ENCODE measurements around the gene STOX2.
"Not testable (repeated sequence)": the region's sequence is repeated elsewhere in the genome, so short reads cannot be mapped to it uniquely, and the experiment has no call there.

The STOX2 gene

GRCh38 chr4:184028561-184029374 is 123.7 kb downstream of the STOX2 start:
- peaks cover 22% of the 10 kb centered on the region for H3K4me1 Mint-ChIP-seq
- peak overlapping the region; percentile 4 for H3K27ac Mint-ChIP-seq (ENCODE audit: low read depth)
- ATAC-seq (replicated peaks; ENCODE audit: extremely low read depth, poor library complexity, severe bottlenecking), result peak; percentile 41
- H3K4me3 Mint-ChIP-seq, result peak overlapping the region; percentile 77
- DNase-seq (ENCODE audit: low spot score in 2 of 2), result no peak
- H3K27me3 Mint-ChIP-seq, result peaks cover 27% of the 10 kb centered on the region
- no peaks in the 10 kb centered on the region for H3K9me3 Mint-ChIP-seq
- peaks cover 2% of the 10 kb centered on the region for H3K36me3 Mint-ChIP-seq (ENCODE audit: insufficient read depth)

- ATAC-seq (replicated peaks; ENCODE audit: extremely low read depth, poor library complexity, severe bottlenecking) (no peak), DNase-seq (ENCODE audit: low spot score in 2 of 2) (no peak)
- peaks cover 40% of the 10 kb centered on the region for H3K27me3 Mint-ChIP-seq
- no peak overlapping the region for H3K27ac Mint-ChIP-seq (ENCODE audit: low read depth)
- no peaks in the 10 kb centered on the region for H3K9me3 Mint-ChIP-seq
- H3K4me3 Mint-ChIP-seq, result no peak overlapping the region
- H3K4me1 Mint-ChIP-seq, result peaks cover 22% of the 10 kb centered on the region
- H3K36me3 Mint-ChIP-seq (ENCODE audit: insufficient read depth), result peaks cover 2% of the 10 kb centered on the region
Observed at GRCh38 chr4:184030036-184030435, 124.9 kb downstream of the STOX2 start.

GRCh38 chr4:184030764-184031163 is 125.7 kb downstream of the STOX2 start:
- Mint-ChIP-seq H3K9me3 (no peaks in the 10 kb centered on the region), H3K27ac (ENCODE audit: low read depth) (no peak overlapping the region), H3K4me1 (peaks cover 22% of the 10 kb centered on the region), H3K4me3 (no peak overlapping the region), H3K36me3 (ENCODE audit: insufficient read depth) (peaks cover 2% of the 10 kb centered on the region), H3K27me3 (peaks cover 47% of the 10 kb centered on the region)
- DNase-seq (ENCODE audit: low spot score in 2 of 2) (no peak), ATAC-seq (replicated peaks; ENCODE audit: extremely low read depth, poor library complexity, severe bottlenecking) (no peak)

GRCh38 chr4:184032091-184032490 is 127.0 kb downstream of the STOX2 start:
- Mint-ChIP-seq H3K36me3 (ENCODE audit: insufficient read depth) (peaks cover 2% of the 10 kb centered on the region), H3K4me1 (peaks cover 22% of the 10 kb centered on the region), H3K4me3 (no peak overlapping the region), H3K27me3 (peaks cover 55% of the 10 kb centered on the region), H3K9me3 (no peaks in the 10 kb centered on the region), H3K27ac (ENCODE audit: low read depth) (no peak overlapping the region)
- ATAC-seq (replicated peaks; ENCODE audit: extremely low read depth, poor library complexity, severe bottlenecking) (no peak), DNase-seq (ENCODE audit: low spot score in 2 of 2) (no peak)

- Mint-ChIP-seq H3K27me3 (peaks cover 62% of the 10 kb centered on the region), H3K27ac (ENCODE audit: low read depth) (no peak overlapping the region), H3K4me1 (no peaks in the 10 kb centered on the region), H3K36me3 (ENCODE audit: insufficient read depth) (no peaks in the 10 kb centered on the region), H3K4me3 (no peak overlapping the region), H3K9me3 (no peaks in the 10 kb centered on the region)
- DNase-seq (ENCODE audit: low spot score in 2 of 2) (no peak), ATAC-seq (replicated peaks; ENCODE audit: extremely low read depth, poor library complexity, severe bottlenecking) (no peak)
Observed at GRCh38 chr4:184039963-184040383, 134.9 kb downstream of the STOX2 start.

GRCh38 chr4:184041156-184041555 is 136.0 kb downstream of the STOX2 start:
- no peaks in the 10 kb centered on the region for H3K4me1 Mint-ChIP-seq
- no peak overlapping the region for H3K27ac Mint-ChIP-seq (ENCODE audit: low read depth)
- peaks cover 57% of the 10 kb centered on the region for H3K27me3 Mint-ChIP-seq
- peaks cover 3% of the 10 kb centered on the region for H3K9me3 Mint-ChIP-seq
- no peak overlapping the region for H3K4me3 Mint-ChIP-seq
- no peaks in the 10 kb centered on the region for H3K36me3 Mint-ChIP-seq (ENCODE audit: insufficient read depth)
- no peak for DNase-seq (ENCODE audit: low spot score in 2 of 2)
- no peak for ATAC-seq (replicated peaks; ENCODE audit: extremely low read depth, poor library complexity, severe bottlenecking)

GRCh38 chr4:184046148-184046547 is 141.0 kb downstream of the STOX2 start:
- no peaks in the 10 kb centered on the region for H3K4me1 Mint-ChIP-seq
- DNase-seq (ENCODE audit: low spot score in 2 of 2) (no peak), ATAC-seq (replicated peaks; ENCODE audit: extremely low read depth, poor library complexity, severe bottlenecking) (no peak)
- H3K27ac Mint-ChIP-seq (ENCODE audit: low read depth), result no peak overlapping the region
- no peak overlapping the region for H3K4me3 Mint-ChIP-seq
- H3K9me3 Mint-ChIP-seq, result peaks cover 25% of the 10 kb centered on the region
- H3K36me3 Mint-ChIP-seq (ENCODE audit: insufficient read depth), result no peaks in the 10 kb centered on the region
- H3K27me3 Mint-ChIP-seq, result peaks cover 76% of the 10 kb centered on the region

- not testable (repeated sequence) for H3K4me3 Mint-ChIP-seq; H3K27ac Mint-ChIP-seq (ENCODE audit: low read depth); H3K4me1 Mint-ChIP-seq; DNase-seq (ENCODE audit: low spot score in 2 of 2); ATAC-seq (replicated peaks; ENCODE audit: extremely low read depth, poor library complexity, severe bottlenecking); H3K36me3 Mint-ChIP-seq (ENCODE audit: insufficient read depth)
- peaks cover 92% of the 10 kb centered on the region for H3K27me3 Mint-ChIP-seq
- peaks cover 21% of the 10 kb centered on the region for H3K9me3 Mint-ChIP-seq
Observed at GRCh38 chr4:184051262-184051661, 146.2 kb downstream of the STOX2 start.

- no peaks in the 10 kb centered on the region for H3K36me3 Mint-ChIP-seq (ENCODE audit: insufficient read depth)
- no peaks in the 10 kb centered on the region for H3K4me1 Mint-ChIP-seq
Observed at GRCh38 chr4:184052616-184053015, 147.5 kb downstream of the STOX2 start.

GRCh38 chr4:184053434-184053833 is 148.3 kb downstream of the STOX2 start:
- peaks cover 73% of the 10 kb centered on the region for H3K27me3 Mint-ChIP-seq
- H3K9me3 Mint-ChIP-seq, result peaks cover 5% of the 10 kb centered on the region
- ATAC-seq (replicated peaks; ENCODE audit: extremely low read depth, poor library complexity, severe bottlenecking) (no peak), DNase-seq (ENCODE audit: low spot score in 2 of 2) (no peak)
- no peak overlapping the region for H3K4me3 Mint-ChIP-seq
- H3K36me3 Mint-ChIP-seq (ENCODE audit: insufficient read depth), result no peaks in the 10 kb centered on the region
- H3K27ac Mint-ChIP-seq (ENCODE audit: low read depth), result no peak overlapping the region
- H3K4me1 Mint-ChIP-seq, result no peaks in the 10 kb centered on the region

More at GRCh38 chr4:184052616-184053015, 147.5 kb downstream of the STOX2 start:
- Mint-ChIP-seq H3K9me3 (peaks cover 10% of the 10 kb centered on the region), H3K27me3 (peaks cover 78% of the 10 kb centered on the region), H3K27ac (ENCODE audit: low read depth) (no peak overlapping the region), H3K4me3 (no peak overlapping the region)
- ATAC-seq (replicated peaks; ENCODE audit: extremely low read depth, poor library complexity, severe bottlenecking), result no peak
- no peak for DNase-seq (ENCODE audit: low spot score in 2 of 2)

- H3K27me3 Mint-ChIP-seq, result peaks cover 47% of the 10 kb centered on the region
- ATAC-seq (replicated peaks; ENCODE audit: extremely low read depth, poor library complexity, severe bottlenecking), result no peak
- H3K4me3 Mint-ChIP-seq, result no peak overlapping the region
- DNase-seq (ENCODE audit: low spot score in 2 of 2), result no peak
- no peaks in the 10 kb centered on the region for H3K36me3 Mint-ChIP-seq (ENCODE audit: insufficient read depth)
- H3K4me1 Mint-ChIP-seq, result no peaks in the 10 kb centered on the region
- H3K9me3 Mint-ChIP-seq, result no peaks in the 10 kb centered on the region
- H3K27ac Mint-ChIP-seq (ENCODE audit: low read depth), result no peak overlapping the region
Observed at GRCh38 chr4:184056877-184057276, 151.8 kb downstream of the STOX2 start.

- Mint-ChIP-seq H3K27me3 (peaks cover 36% of the 10 kb centered on the region), H3K36me3 (ENCODE audit: insufficient read depth) (no peaks in the 10 kb centered on the region), H3K27ac (ENCODE audit: low read depth) (no peak overlapping the region), H3K4me1 (no peaks in the 10 kb centered on the region), H3K9me3 (no peaks in the 10 kb centered on the region), H3K4me3 (no peak overlapping the region)
- DNase-seq (ENCODE audit: low spot score in 2 of 2) (no peak), ATAC-seq (replicated peaks; ENCODE audit: extremely low read depth, poor library complexity, severe bottlenecking) (no peak)
Observed at GRCh38 chr4:184058026-184058425, 152.9 kb downstream of the STOX2 start.

- ATAC-seq (replicated peaks; ENCODE audit: extremely low read depth, poor library complexity, severe bottlenecking), result no peak
- Mint-ChIP-seq H3K27ac (ENCODE audit: low read depth) (no peak overlapping the region), H3K27me3 (peaks cover 30% of the 10 kb centered on the region), H3K4me1 (no peaks in the 10 kb centered on the region), H3K9me3 (no peaks in the 10 kb centered on the region), H3K36me3 (ENCODE audit: insufficient read depth) (peaks cover 2% of the 10 kb centered on the region), H3K4me3 (no peak overlapping the region)
- DNase-seq (ENCODE audit: low spot score in 2 of 2), result no peak
Observed at GRCh38 chr4:184059099-184059498, 154.0 kb downstream of the STOX2 start.
